Measurements from ENCODE around the gene ARPC5. TPM values are rescaled to one million over a fixed set of nuclear protein-coding genes. Genes with fewer than 3 reads are reported as not detected.

Gene ARPC5
- total RNA-seq, 2 experiments from 2014 or later: 271 to 274 TPM

- Mint-ChIP-seq H3K36me3 (ENCODE audit: low read depth) (peaks cover 2% of the 10 kb centered on the region), H3K4me1 (ENCODE audit: low read depth) (peaks cover 46% of the 10 kb centered on the region), H3K9me3 (ENCODE audit: insufficient read depth) (no peaks in the 10 kb centered on the region), H3K27me3 (ENCODE audit: low read depth) (peaks cover 5% of the 10 kb centered on the region), H3K4me3 (no peak overlapping the region), H3K27ac (no peak overlapping the region)
- CTCF ChIA-PET: interaction anchor here (1.0 to 2.0 kb wide), 2 partner anchors 13 to 39 kb away, joined by 3 to 6 read pairs; no protein-coding TSS in a partner anchor
- DNase-seq: no peak
- no peak for ATAC-seq
- POLR2A ChIA-PET: no interaction called here
Observed at GRCh38 chr1:183593356-183593755, 42.2 kb downstream of the ARPC5 start.

- H3K4me1 Mint-ChIP-seq (ENCODE audit: low read depth): peaks cover 42% of the 10 kb centered on the region
- ChIA-PET CTCF (interaction anchor here (2.0 kb wide), 1 partner anchor 13 kb away, joined by 6 read pairs; no protein-coding TSS in a partner anchor), POLR2A (no interaction called here)
- H3K27ac Mint-ChIP-seq: no peak overlapping the region
- no peaks in the 10 kb centered on the region for H3K9me3 Mint-ChIP-seq (ENCODE audit: insufficient read depth)
- peaks cover 2% of the 10 kb centered on the region for H3K36me3 Mint-ChIP-seq (ENCODE audit: low read depth)
- ATAC-seq: no peak
- peaks cover 5% of the 10 kb centered on the region for H3K27me3 Mint-ChIP-seq (ENCODE audit: low read depth)
- no peak for DNase-seq
- H3K4me3 Mint-ChIP-seq: no peak overlapping the region
Observed at GRCh38 chr1:183592733-183593132, 42.9 kb downstream of the ARPC5 start.

- ChIA-PET POLR2A (interaction anchor here (0.6 to 3.2 kb wide), 3 partner anchors 10 to 974 kb away, joined by 4 to 12 read pairs (median 7); no protein-coding TSS in a partner anchor), CTCF (interaction anchor here (1.1 to 4.0 kb wide), 6 partner anchors 12 to 327 kb away, joined by 3 to 22 read pairs (median 4); no protein-coding TSS in a partner anchor)
- peak; percentile 73 for DNase-seq
Observed at GRCh38 chr1:183590244-183591191, 45.1 kb downstream of the ARPC5 start, which contains the start of gene NCF2. NCF2 (minus strand) TSS chr1:183590459; CDS start chr1:183590329, 130 bp downstream.

GRCh38 chr1:183589874-183590243 is 45.7 kb downstream of the ARPC5 start:
- ATAC-seq (no peak), DNase-seq (no peak)
- H3K9me3 Mint-ChIP-seq (ENCODE audit: insufficient read depth): no peaks in the 10 kb centered on the region
- H3K4me1 Mint-ChIP-seq (ENCODE audit: low read depth): peaks cover 45% of the 10 kb centered on the region
- peaks cover 6% of the 10 kb centered on the region for H3K36me3 Mint-ChIP-seq (ENCODE audit: low read depth)
- CTCF ChIA-PET: interaction anchor here (1.1 to 4.0 kb wide), 8 partner anchors 9 to 328 kb away, joined by 3 to 22 read pairs (median 4); no protein-coding TSS in a partner anchor
- POLR2A ChIA-PET: interaction anchor here (1.2 to 3.2 kb wide), 2 partner anchors 10 to 11 kb away, joined by 7 to 12 read pairs; no protein-coding TSS in a partner anchor
- no peaks in the 10 kb centered on the region for H3K27me3 Mint-ChIP-seq (ENCODE audit: low read depth)
- H3K4me3 Mint-ChIP-seq: peak overlapping the region; percentile 54
- peak overlapping the region; percentile 84 for H3K27ac Mint-ChIP-seq

More at GRCh38 chr1:183590244-183591191, 45.1 kb downstream of the ARPC5 start, which contains the start of gene NCF2:
- peak within 1 kb of the TSS; percentile 84 for H3K27ac Mint-ChIP-seq
- no peaks in the 10 kb centered on the region for H3K9me3 Mint-ChIP-seq (ENCODE audit: insufficient read depth)
- H3K4me3 Mint-ChIP-seq: peak within 1 kb of the TSS; percentile 54
- peaks cover 39% of the 10 kb centered on the region for H3K4me1 Mint-ChIP-seq (ENCODE audit: low read depth)
- ATAC-seq: peak; percentile 91
- H3K36me3 Mint-ChIP-seq (ENCODE audit: low read depth): peaks cover 6% of the 10 kb centered on the region
- H3K27me3 Mint-ChIP-seq (ENCODE audit: low read depth): peaks cover 2% of the 10 kb centered on the region

- H3K36me3 Mint-ChIP-seq (ENCODE audit: low read depth): peaks cover 6% of the 10 kb centered on the region
- H3K4me1 Mint-ChIP-seq (ENCODE audit: low read depth): peaks cover 49% of the 10 kb centered on the region
- peak overlapping the region; percentile 54 for H3K4me3 Mint-ChIP-seq
- ChIA-PET POLR2A (interaction anchor here (1.3 to 3.2 kb wide), 2 partner anchors 11 to 45 kb away, joined by 3 to 12 read pairs; no protein-coding TSS in a partner anchor), CTCF (interaction anchor here (1.4 to 4.0 kb wide), 6 partner anchors 9 to 328 kb away, joined by 3 to 22 read pairs (median 4); no protein-coding TSS in a partner anchor)
- no peak for ATAC-seq
- peak overlapping the region; percentile 53 for H3K27ac Mint-ChIP-seq
- H3K9me3 Mint-ChIP-seq (ENCODE audit: insufficient read depth): no peaks in the 10 kb centered on the region
- no peak for DNase-seq
- no peaks in the 10 kb centered on the region for H3K27me3 Mint-ChIP-seq (ENCODE audit: low read depth)
Observed at GRCh38 chr1:183589384-183589783, 46.2 kb downstream of the ARPC5 start.

GRCh38 chr1:183588827-183589226 is 46.8 kb downstream of the ARPC5 start:
- Mint-ChIP-seq H3K36me3 (ENCODE audit: low read depth) (peaks cover 6% of the 10 kb centered on the region), H3K27me3 (ENCODE audit: low read depth) (no peaks in the 10 kb centered on the region), H3K4me3 (peak overlapping the region; percentile 54), H3K4me1 (ENCODE audit: low read depth) (peaks cover 54% of the 10 kb centered on the region), H3K27ac (peak overlapping the region; percentile 53), H3K9me3 (ENCODE audit: insufficient read depth) (no peaks in the 10 kb centered on the region)
- ChIA-PET POLR2A (interaction anchor here (1.3 to 3.2 kb wide), 2 partner anchors 12 to 45 kb away, joined by 3 to 12 read pairs; no protein-coding TSS in a partner anchor), CTCF (interaction anchor here (1.4 to 4.0 kb wide), 6 partner anchors 10 to 329 kb away, joined by 3 to 22 read pairs (median 4); no protein-coding TSS in a partner anchor)
- ATAC-seq (no peak), DNase-seq (no peak)

GRCh38 chr1:183586926-183587325 is 48.7 kb downstream of the ARPC5 start:
- ATAC-seq (no peak), DNase-seq (no peak)
- H3K27me3 Mint-ChIP-seq (ENCODE audit: low read depth): no peaks in the 10 kb centered on the region
- no peak overlapping the region for H3K4me3 Mint-ChIP-seq
- ChIA-PET CTCF (interaction anchor here (0.7 to 4.0 kb wide), 2 partner anchors 9 to 95 kb away, joined by 3 to 22 read pairs; no protein-coding TSS in a partner anchor), POLR2A (no interaction called here)
- peaks cover 6% of the 10 kb centered on the region for H3K36me3 Mint-ChIP-seq (ENCODE audit: low read depth)
- no peaks in the 10 kb centered on the region for H3K9me3 Mint-ChIP-seq (ENCODE audit: insufficient read depth)
- peaks cover 49% of the 10 kb centered on the region for H3K4me1 Mint-ChIP-seq (ENCODE audit: low read depth)
- H3K27ac Mint-ChIP-seq: no peak overlapping the region

- ATAC-seq (no peak), DNase-seq (no peak)
- Mint-ChIP-seq H3K4me3 (no peak overlapping the region), H3K27ac (no peak overlapping the region), H3K27me3 (ENCODE audit: low read depth) (no peaks in the 10 kb centered on the region), H3K36me3 (ENCODE audit: low read depth) (peaks cover 6% of the 10 kb centered on the region), H3K9me3 (ENCODE audit: insufficient read depth) (no peaks in the 10 kb centered on the region), H3K4me1 (ENCODE audit: low read depth) (peaks cover 49% of the 10 kb centered on the region)
- POLR2A ChIA-PET: no interaction called here
- CTCF ChIA-PET: interaction anchor here (0.7 to 4.0 kb wide), 2 partner anchors 8 to 95 kb away, joined by 3 to 22 read pairs; no protein-coding TSS in a partner anchor
Observed at GRCh38 chr1:183586455-183586854, 49.1 kb downstream of the ARPC5 start.

GRCh38 chr1:183585038-183585437 is 50.5 kb downstream of the ARPC5 start:
- Mint-ChIP-seq H3K4me3 (no peak overlapping the region), H3K27ac (peak overlapping the region; percentile 43), H3K36me3 (ENCODE audit: low read depth) (peaks cover 6% of the 10 kb centered on the region), H3K9me3 (ENCODE audit: insufficient read depth) (no peaks in the 10 kb centered on the region), H3K27me3 (ENCODE audit: low read depth) (no peaks in the 10 kb centered on the region), H3K4me1 (ENCODE audit: low read depth) (peaks cover 47% of the 10 kb centered on the region)
- DNase-seq (peak; percentile 52), ATAC-seq (peak; percentile 58)
- ChIA-PET POLR2A (no interaction called here), CTCF (no interaction called here)

GRCh38 chr1:183584147-183584546 is 51.4 kb downstream of the ARPC5 start:
- Mint-ChIP-seq H3K9me3 (ENCODE audit: insufficient read depth) (no peaks in the 10 kb centered on the region), H3K27me3 (ENCODE audit: low read depth) (no peaks in the 10 kb centered on the region), H3K36me3 (ENCODE audit: low read depth) (peaks cover 4% of the 10 kb centered on the region), H3K4me3 (no peak overlapping the region), H3K4me1 (ENCODE audit: low read depth) (peaks cover 44% of the 10 kb centered on the region), H3K27ac (no peak overlapping the region)
- ChIA-PET CTCF (no interaction called here), POLR2A (no interaction called here)
- ATAC-seq (no peak), DNase-seq (no peak)

- Mint-ChIP-seq H3K4me3 (no peak overlapping the region), H3K27me3 (ENCODE audit: low read depth) (no peaks in the 10 kb centered on the region), H3K36me3 (ENCODE audit: low read depth) (peaks cover 4% of the 10 kb centered on the region), H3K27ac (no peak overlapping the region), H3K4me1 (ENCODE audit: low read depth) (peaks cover 44% of the 10 kb centered on the region), H3K9me3 (ENCODE audit: insufficient read depth) (no peaks in the 10 kb centered on the region)
- ChIA-PET POLR2A (no interaction called here), CTCF (no interaction called here)
- no peak for DNase-seq
- no peak for ATAC-seq
Observed at GRCh38 chr1:183583466-183583865, 52.1 kb downstream of the ARPC5 start.

Measured in activated CD8-positive, alpha-beta T cell treated with anti-CD3 and anti-CD28 coated beads, Interleukin-2, amount 10 ng/mL, durations not matched to agents 7 days and 5 days (primary cell).